Measurements from ENCODE around the gene TMEM38B.
"Not testable (repeated sequence)": the region's sequence is repeated elsewhere in the genome, so short reads cannot be mapped to it uniquely, and the experiment has no call there.

Gene TMEM38B

GRCh38 chr9:105681724-105682123 is 12.6 kb upstream of the TMEM38B start:
- no peak for FAIRE-seq

- no peak for FAIRE-seq
These were observed 10.6 kb upstream of the TMEM38B start for GRCh38 chr9:105683688-105684275.

- FAIRE-seq: no peak
These were observed 7.4 kb upstream of the TMEM38B start for GRCh38 chr9:105686936-105687335.

GRCh38 chr9:105690742-105691141 is 3.6 kb upstream of the TMEM38B start:
- no peak for FAIRE-seq

GRCh38 chr9:105693435-105694189 is 729 bp upstream of the TMEM38B start:
- FAIRE-seq: no peak

GRCh38 chr9:105694848-105695581 is 674 bp downstream of the TMEM38B start:
- FAIRE-seq: no peak

- FAIRE-seq: no peak
These were observed 2.0 kb downstream of the TMEM38B start for GRCh38 chr9:105696219-105696793.

- no peak for FAIRE-seq
These were observed 3.5 kb downstream of the TMEM38B start for GRCh38 chr9:105697871-105698270.

GRCh38 chr9:105698348-105698870 is 4.1 kb downstream of the TMEM38B start:
- FAIRE-seq: no peak

GRCh38 chr9:105700668-105701067 is 6.3 kb downstream of the TMEM38B start:
- no peak for FAIRE-seq

GRCh38 chr9:105701145-105701544 is 6.8 kb downstream of the TMEM38B start:
- FAIRE-seq: no peak

GRCh38 chr9:105702207-105702606 is 7.9 kb downstream of the TMEM38B start:
- no peak for FAIRE-seq

GRCh38 chr9:105703638-105704037 is 9.3 kb downstream of the TMEM38B start:
- not testable (repeated sequence) for FAIRE-seq

- no peak for FAIRE-seq
These were observed 11.8 kb downstream of the TMEM38B start for GRCh38 chr9:105706156-105706555.

- no peak for FAIRE-seq
These were observed 14.1 kb downstream of the TMEM38B start for GRCh38 chr9:105708405-105708804.

GRCh38 chr9:105710638-105711037 is 16.3 kb downstream of the TMEM38B start:
- FAIRE-seq: no peak

- FAIRE-seq: no peak
These were observed 17.5 kb downstream of the TMEM38B start for GRCh38 chr9:105711867-105712266.

- no peak for FAIRE-seq
These were observed 18.0 kb downstream of the TMEM38B start for GRCh38 chr9:105712297-105712696.

GRCh38 chr9:105712773-105713172 is 18.4 kb downstream of the TMEM38B start:
- no peak for FAIRE-seq

- no peak for FAIRE-seq
These were observed 19.1 kb downstream of the TMEM38B start for GRCh38 chr9:105713260-105714019.

- FAIRE-seq: no peak
These were observed 19.6 kb downstream of the TMEM38B start for GRCh38 chr9:105714020-105714331.

GRCh38 chr9:105716146-105716545 is 21.8 kb downstream of the TMEM38B start:
- no peak for FAIRE-seq

GRCh38 chr9:105722099-105722498 is 27.8 kb downstream of the TMEM38B start:
- FAIRE-seq: no peak

Measured in endometrium (tissue), 2 donors.